RWPE2 (cell line): ENCODE data around the gene VASP.

ENCODE experiments used
- ATAC-seq: fragments of 200-7000 bp; cut with Tn5 transposase; 3 replicates; pipeline ENCODE4 v1.9.1; 2021; ENCODE audit warnings: low read depth
- DNase-seq: peaks from one replicate; pipeline ENCODE4 v3.0.0-alpha.2; 2020; ENCODE audit warnings: low spot score
- H3K27ac ChIP-seq: fragments of 450-650 bp; 2 replicates; pipeline ENCODE4 v1.5.1; 2017; ENCODE audit warnings: mild to moderate bottlenecking; ENCODE audit not compliant: poor library complexity, severe bottlenecking
- H3K27me3 ChIP-seq: fragments of 250-450 bp; sonication (Bioruptor Pico); 2 replicates; pipeline ENCODE4 v1.5.1; 2021; ENCODE audit warnings: mild to moderate bottlenecking, moderate library complexity; ENCODE audit not compliant: insufficient read depth, poor library complexity, severe bottlenecking
- H3K36me3 ChIP-seq: fragments of 250-450 bp; sonication (Bioruptor Pico); 2 replicates; pipeline ENCODE4 v1.5.1; 2020; ENCODE audit warnings: low read depth, mild to moderate bottlenecking, moderate library complexity
- H3K4me1 ChIP-seq: fragments of 250-450 bp; sonication (Bioruptor Pico); 2 replicates; pipeline ENCODE4 v1.5.1; 2021; ENCODE audit warnings: mild to moderate bottlenecking, moderate library complexity; ENCODE audit not compliant: insufficient read depth, poor library complexity, severe bottlenecking
- H3K4me3 ChIP-seq: fragments of 250-450 bp; sonication (Bioruptor Pico); 2 replicates; pipeline ENCODE4 v1.5.1; 2021; ENCODE audit warnings: mild to moderate bottlenecking, moderate library complexity; ENCODE audit not compliant: severe bottlenecking
- H3K9me3 ChIP-seq: fragments of 250-450 bp; sonication (Bioruptor Pico); 2 replicates; pipeline ENCODE4 v1.5.1; 2021; ENCODE audit warnings: mild to moderate bottlenecking, moderate library complexity; ENCODE audit not compliant: severe bottlenecking
- TF ChIP-seq, protein P1 (sequence below): fragments of 450-650 bp; IDR thresholded peaks from one replicate; pipeline ENCODE4 v1.5.1; 2017; ENCODE audit warnings: mild to moderate bottlenecking, moderate library complexity; ENCODE audit not compliant: poor library complexity, severe bottlenecking

Gene VASP

DNA sequence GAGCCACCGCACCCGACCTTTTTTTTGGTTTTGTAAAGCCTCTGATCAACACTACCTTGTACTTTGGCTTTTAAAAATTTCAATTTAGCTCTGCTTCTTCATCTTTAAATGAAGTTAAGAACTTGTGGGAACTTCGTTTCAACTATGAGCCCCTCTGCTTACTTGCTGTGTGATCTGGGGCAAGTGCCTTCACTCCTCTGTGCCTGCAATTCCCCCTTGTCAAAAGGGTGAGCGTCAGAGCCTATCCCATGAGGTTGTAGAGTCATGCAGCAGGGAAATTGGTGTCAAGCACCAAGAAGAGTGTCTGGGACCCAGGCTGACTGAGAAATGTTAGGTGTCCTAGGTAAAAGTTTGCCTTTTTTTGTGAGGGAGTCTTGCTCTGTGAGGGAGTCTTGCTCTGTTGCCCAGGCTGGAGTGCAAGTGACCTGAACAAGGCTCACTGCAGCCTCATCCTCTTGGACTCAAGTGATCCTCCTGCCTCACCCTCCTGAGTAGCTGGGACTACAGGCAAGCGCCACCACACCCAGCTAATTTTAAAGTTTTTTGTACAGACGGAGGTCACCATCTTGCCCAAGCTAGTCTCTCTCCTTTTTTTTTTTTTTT lies 5.7 kb downstream of the VASP start:
- Histone ChIP-seq H3K27ac (peak overlapping the region; percentile 45), H3K4me1 (peaks cover 17% of the 10 kb centered on the region), H3K4me3 (no peak overlapping the region), H3K36me3 (peaks cover 68% of the 10 kb centered on the region), H3K27me3 (no peaks in the 10 kb centered on the region), H3K9me3 (no peaks in the 10 kb centered on the region)
- TF ChIP-seq, protein P1, sequence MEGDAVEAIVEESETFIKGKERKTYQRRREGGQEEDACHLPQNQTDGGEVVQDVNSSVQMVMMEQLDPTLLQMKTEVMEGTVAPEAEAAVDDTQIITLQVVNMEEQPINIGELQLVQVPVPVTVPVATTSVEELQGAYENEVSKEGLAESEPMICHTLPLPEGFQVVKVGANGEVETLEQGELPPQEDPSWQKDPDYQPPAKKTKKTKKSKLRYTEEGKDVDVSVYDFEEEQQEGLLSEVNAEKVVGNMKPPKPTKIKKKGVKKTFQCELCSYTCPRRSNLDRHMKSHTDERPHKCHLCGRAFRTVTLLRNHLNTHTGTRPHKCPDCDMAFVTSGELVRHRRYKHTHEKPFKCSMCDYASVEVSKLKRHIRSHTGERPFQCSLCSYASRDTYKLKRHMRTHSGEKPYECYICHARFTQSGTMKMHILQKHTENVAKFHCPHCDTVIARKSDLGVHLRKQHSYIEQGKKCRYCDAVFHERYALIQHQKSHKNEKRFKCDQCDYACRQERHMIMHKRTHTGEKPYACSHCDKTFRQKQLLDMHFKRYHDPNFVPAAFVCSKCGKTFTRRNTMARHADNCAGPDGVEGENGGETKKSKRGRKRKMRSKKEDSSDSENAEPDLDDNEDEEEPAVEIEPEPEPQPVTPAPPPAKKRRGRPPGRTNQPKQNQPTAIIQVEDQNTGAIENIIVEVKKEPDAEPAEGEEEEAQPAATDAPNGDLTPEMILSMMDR = no peak
- DNase-seq = no peak
- ATAC-seq = no peak

DNA sequence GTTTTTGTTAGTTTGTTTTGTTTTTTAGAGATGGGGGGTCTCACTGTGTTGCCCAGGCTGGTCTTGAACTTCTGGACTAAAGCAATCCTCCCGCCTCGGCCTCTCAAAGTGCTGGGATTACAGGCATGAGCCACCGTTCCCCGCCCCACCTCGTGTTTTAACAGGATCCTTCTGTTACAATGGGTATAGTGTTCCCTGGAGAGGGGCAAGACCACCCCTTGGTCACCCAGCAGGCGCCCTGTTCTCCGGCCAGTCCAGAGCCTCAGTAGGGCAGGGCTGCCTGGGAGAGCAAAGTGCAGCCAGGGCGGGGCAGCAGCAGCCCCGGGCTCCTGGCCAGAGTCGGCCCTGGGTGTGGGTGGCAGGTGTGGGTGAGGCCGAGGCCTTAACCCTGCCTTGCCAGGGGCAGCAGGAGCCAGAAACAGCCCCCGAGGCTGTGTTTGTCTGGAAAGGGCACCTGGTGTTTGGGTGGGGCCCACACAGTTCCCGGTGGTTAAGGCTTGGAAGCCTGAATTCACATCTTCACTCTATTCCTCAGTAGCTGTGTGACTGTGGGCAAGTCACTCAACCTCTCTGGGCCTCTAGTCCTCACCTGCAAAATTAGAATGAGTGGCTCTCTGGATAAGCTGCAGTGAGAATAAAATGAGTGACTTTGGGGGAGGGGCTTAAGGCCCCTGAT lies 7.2 kb downstream of the VASP start:
- ATAC-seq (peak; percentile 72), DNase-seq (no peak)
- no peaks in the 10 kb centered on the region for H3K27me3 ChIP-seq
- peaks cover 78% of the 10 kb centered on the region for H3K36me3 ChIP-seq
- peaks cover 17% of the 10 kb centered on the region for H3K4me1 ChIP-seq
- no peak overlapping the region for H3K4me3 ChIP-seq
- TF ChIP-seq, protein P1 = no peak
- H3K27ac ChIP-seq = peak overlapping the region; percentile 45
- H3K9me3 ChIP-seq = no peaks in the 10 kb centered on the region

DNA sequence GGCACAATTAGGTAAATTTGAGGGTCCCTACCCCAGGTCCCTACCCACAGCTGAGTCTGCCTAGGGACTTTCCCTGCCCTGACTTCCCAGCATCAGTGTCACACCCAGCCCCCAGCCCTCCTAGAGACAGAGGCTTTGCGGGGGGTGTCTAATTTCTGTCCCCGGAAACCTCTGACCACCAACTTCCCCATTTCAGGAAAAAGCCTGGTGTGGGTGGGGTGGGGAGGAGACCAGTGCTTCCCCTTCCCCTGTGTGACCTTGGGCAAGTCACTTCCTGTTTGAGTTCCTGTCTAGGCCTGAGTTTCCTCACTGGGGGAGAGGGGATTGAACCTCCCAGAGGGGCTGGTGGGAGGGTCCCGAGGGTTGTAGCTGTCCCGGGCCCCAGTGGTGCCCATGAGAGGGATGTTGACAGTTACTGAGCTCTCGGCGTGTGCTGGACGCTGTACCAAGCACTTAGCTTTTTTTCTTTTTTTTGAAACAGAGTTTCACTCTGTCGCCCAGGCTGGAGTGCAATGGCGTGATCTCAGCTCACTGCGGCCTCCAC lies 7.9 kb downstream of the VASP start:
- Histone ChIP-seq H3K27me3 (no peaks in the 10 kb centered on the region), H3K36me3 (peaks cover 78% of the 10 kb centered on the region), H3K9me3 (no peaks in the 10 kb centered on the region), H3K4me3 (no peak overlapping the region), H3K4me1 (peaks cover 17% of the 10 kb centered on the region), H3K27ac (peak overlapping the region; percentile 45)
- no peak for DNase-seq
- TF ChIP-seq, protein P1 = no peak
- no peak for ATAC-seq

DNA sequence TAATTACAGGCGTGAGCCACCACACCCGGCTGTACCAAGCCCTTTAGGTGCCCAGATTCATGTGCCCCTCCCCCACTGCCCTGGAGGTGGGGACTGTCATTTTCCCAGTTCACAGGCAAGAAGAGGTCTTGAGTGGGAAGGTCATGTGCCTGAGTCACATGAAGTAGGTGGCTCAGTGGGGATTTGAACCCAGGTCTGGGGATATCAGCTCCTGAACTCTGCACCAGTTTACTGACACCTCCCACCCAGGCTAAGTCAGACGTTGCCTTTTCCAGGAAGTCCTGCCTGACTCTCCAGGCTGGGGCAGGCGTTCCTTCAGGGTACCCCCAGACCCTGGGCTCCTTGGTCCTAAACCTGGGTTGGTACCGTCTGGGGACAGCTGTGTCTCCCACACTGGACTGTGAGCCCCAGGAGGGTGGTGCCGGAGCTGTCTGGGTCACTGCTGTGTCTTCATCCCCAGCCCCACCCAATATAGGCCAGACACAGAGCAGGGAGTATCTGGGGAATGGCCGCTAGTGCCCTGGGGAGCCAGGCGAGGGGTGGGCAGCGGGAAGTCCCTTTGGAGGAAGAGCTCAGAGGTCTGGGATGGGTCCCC lies 8.6 kb downstream of the VASP start:
- peaks cover 17% of the 10 kb centered on the region for H3K4me1 ChIP-seq

More for the DNA sequence above, 8.6 kb downstream of the VASP start:
- no peak for ATAC-seq
- Histone ChIP-seq H3K27me3 (no peaks in the 10 kb centered on the region), H3K4me3 (no peak overlapping the region), H3K36me3 (peaks cover 79% of the 10 kb centered on the region), H3K9me3 (no peaks in the 10 kb centered on the region), H3K27ac (peak overlapping the region; percentile 45)
- DNase-seq = no peak
- TF ChIP-seq, protein P1 = no peak
